HG03575 (cell line): Measurements from ENCODE around the gene MCOLN1.

Experiments
- ATAC-seq: cut with Tn5 transposase; IDR thresholded peaks from one replicate; pipeline ENCODE4 v1.9.1; 2021; ENCODE audit not compliant: unreplicated experiment, insufficient number of reproducible peaks, low FRiP score; ENCODE audit errors: extremely low read depth

Gene MCOLN1

DNA sequence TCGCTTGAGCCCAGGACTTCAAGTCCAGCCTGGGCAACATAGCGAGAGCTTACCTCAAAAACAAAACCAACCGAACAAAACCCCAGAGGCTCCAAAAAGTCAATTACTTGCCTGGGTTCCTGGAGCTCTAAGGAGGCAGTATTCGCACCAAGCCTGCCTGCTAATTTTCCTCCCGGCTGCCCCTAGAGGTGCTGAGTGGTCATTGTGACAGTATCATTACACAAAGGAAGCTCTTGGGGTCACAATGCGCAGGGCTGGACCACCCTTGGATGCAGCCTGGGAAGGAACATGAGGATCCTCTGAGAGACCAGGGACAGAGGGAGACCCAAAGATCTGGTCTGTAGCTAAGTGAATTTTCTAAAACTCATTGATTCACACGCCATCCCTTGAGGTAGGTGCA is 25.1 kb upstream of the MCOLN1 start:
- ATAC-seq, result no peak

DNA sequence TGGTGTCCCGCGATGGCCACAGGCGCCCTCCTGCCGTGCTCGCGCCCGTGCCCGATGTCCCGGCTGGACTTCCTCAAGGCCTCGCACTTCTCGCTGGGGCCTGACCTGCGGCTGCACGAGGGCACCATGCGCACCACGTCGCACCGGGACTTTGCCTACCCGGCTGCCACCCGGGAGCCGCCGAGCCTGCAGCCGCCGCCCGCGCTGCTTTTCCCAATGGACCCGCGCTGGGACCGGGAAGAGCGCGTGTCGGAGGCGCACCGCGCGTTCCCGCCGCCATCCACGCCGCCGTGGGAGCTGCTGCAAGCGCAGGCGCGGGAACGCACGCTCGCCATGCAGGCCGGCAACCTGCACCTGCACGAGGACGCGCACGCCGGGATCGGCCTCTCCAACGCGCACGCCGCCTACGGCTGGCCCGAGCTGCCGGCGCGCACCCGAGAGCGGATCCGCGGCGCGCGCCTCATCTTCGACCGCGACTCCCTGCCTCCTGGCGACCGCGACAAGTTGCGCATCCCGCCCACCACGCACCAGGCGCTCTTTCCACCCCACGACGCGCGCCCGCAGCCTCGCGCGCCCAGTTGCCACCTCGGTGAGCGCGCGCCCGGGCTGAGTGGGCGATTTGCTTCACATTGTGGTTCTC is 21.5 kb upstream of the MCOLN1 start:
- ATAC-seq, result no peak

DNA sequence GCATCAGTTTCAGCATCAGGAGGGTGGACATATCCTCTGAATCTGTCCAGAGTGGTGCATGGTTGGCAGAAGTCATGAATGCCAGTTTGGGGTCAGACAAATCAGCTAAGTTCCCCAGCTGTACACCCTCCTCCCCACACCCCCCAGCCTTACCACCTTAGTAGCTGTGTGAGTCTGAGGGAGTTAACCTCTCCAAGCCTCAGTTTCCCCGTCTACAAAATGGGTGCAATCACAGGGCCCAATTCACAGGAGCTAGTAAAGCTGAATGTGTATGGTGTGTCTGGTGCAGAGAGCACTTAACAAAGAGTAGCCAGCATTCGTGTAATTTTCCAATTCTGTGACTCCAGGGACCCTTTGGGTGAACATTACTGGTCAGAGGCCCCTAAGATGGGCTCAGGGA is 19.9 kb upstream of the MCOLN1 start:
- no peak for ATAC-seq

DNA sequence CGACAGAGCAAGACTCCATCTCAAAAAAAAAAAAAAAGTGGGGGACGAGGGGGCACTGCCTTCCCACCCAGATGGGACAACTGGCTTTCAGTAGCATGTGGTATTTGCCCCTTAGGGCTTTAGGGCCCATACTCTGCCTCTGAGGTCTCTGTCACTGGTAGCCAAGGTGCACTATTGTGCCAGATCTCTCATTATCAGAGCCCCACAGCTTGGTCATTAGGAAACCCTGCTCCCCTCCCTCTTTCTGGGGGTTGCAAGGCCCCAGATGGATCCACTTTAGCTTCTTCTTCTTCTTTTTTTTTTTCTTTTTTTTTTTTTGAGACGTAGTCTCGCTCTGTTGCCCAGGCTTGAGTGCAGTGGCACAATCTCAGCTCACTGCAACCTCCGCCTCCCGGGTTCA is 17.7 kb upstream of the MCOLN1 start:
- ATAC-seq, result no peak

DNA sequence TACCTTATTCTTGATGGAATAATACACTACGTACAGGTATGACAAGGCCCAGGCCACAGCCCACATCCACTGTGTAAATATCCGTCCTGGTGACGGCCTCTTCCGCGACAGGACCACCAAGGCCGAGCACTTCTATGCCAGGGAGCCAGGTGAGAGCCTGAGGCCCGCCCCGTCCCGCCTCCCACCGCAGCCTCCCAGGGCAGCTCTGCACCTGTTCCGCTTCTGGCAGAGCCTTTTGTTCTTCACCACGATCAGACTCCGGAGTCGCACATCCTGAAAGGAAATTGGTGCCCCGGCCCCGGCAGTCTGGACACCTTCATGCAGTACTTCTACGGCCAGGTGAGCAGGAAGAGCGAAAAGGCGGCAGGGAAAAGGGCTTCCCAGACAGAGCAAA is 17.1 kb upstream of the MCOLN1 start:
- no peak for ATAC-seq

DNA sequence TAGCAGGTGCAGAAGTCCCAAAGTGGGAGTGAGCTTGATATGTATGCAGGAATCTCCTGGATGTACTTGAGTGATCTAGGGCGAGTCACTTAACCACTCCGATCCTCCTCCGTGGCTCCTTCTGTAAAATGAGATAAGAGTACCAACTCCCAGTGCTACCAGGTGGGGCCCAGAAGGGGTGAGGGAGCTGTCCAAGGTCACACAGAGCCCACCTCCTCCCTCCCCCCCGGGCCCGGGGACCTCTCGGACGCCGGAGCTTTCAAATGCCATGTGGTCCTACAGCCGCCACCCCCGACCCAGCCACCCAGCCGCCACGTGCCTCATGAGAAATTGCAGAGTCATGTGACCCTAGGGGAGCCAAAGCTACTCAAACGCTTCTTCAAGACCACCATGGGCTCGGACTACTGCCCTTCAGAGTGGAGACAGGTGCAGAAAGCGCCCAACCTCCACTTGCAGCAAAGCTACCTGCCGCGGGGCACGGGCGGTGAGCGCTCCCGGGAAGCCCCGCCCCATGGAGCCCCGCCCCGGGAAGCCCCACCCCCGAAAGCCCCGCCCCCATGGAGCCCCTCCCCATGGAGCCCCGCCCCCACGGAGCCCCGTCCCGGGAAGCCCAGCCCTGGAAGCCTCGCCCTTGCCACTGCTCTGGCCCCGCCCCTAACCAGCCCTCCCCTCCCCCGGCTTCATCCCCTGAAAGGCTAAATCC is 16.6 kb upstream of the MCOLN1 start:
- no peak for ATAC-seq

DNA sequence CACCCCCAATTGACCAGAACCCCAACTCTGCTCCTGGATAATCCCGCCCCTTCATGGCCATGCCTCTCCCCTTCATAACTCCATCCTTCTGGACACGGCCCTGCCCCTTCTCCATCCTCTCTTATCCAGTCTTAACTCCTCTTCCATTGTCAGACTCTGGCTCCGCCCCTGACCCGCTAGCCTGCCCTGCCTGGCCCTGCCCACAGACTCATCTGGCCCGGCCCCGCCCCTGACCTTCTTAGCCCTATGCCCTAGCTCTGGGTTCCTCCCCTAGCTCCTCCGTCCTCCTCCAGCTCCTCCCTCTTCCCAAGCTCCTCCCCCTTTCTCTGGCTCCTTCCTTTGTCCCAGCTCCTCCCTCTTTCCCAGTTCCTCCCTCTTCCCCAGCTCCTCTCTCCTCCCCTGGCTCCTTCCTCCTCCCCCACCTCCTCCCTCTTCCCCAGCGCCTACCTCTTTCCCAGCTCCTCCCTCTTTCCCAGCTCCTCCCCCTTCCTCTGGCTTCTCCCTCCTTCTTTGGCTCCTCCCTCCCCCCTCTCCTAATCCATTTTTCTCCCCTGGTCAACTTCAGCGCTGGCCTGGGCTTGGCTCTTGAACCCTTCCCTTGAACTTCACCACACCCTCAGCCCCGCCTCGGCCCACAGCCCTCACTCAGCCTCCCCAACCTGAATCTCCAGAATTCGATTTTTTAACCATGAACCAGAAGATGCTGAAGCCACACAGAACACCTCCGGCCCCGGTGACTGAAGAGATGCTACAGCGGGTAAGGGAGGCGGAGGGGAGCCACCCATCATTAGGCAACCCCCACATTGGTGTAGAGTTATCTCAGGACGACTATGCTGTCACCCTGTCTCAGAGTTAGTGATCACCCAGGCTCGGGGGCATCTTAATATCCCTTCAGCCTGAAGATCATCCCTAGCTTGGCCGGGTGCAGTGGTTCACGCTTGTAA is 15.8 kb upstream of the MCOLN1 start:
- no peak for ATAC-seq

DNA sequence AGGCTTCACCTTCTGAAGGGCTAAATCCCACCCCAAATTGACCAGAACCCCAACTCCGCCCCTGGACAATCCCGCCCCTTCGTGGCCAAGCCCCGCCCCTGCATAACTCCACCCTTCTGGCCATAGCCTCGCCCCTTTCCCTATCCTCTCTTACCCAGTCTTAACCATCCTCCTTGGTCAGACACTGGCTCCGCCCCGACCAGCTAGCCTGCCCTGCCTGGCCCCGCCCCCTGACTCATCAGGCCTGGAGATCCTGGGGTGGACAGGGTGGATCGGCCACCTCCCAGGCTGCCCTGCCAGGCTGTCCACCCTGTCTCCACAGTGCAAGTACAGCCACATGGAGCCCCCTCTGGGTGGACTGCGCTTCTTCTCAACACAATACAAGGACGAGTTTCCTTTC is 14.5 kb upstream of the MCOLN1 start:
- no peak for ATAC-seq

DNA sequence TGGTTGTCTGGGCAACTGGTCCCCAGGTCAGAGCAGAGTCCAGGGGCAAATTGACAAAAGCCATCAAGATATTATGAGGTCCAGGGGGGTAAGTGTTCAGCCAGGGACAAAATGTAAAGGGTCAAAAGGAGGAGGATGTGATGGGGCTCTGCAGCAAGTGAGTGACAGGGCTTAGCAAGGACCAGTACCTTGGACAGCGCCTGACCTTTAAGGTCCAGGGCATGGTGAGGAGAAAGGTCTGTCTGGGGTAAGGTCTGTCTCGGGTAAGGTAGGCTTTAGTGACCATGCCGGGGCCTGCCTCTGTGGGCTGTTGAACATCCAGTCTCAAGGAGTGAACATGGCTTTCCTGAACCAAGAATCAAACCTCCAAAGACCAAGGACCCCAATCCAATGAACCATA is 12.8 kb upstream of the MCOLN1 start:
- ATAC-seq, result no peak

DNA sequence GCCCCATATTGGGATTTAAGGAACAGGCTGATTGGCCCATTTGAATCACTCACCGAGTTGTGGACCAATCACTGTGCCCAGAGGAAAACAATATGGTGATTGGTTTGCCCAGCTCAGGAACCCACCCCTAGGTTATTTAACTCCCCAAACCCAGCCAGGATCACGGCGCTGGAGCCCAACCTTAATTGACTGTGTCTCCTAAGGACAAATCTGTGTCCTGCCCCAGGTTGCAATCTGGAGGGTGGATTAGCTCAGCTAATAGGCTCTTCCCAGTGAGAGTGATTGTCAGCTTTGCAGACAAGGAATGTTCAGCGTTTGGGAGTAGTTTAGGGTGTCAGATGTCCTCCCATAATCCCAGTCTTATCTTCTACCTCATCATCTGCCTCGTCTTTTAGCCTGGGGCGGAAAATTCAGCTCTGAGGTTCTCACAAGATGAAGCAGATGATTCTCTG is 10.0 kb upstream of the MCOLN1 start:
- ATAC-seq, result no peak

DNA sequence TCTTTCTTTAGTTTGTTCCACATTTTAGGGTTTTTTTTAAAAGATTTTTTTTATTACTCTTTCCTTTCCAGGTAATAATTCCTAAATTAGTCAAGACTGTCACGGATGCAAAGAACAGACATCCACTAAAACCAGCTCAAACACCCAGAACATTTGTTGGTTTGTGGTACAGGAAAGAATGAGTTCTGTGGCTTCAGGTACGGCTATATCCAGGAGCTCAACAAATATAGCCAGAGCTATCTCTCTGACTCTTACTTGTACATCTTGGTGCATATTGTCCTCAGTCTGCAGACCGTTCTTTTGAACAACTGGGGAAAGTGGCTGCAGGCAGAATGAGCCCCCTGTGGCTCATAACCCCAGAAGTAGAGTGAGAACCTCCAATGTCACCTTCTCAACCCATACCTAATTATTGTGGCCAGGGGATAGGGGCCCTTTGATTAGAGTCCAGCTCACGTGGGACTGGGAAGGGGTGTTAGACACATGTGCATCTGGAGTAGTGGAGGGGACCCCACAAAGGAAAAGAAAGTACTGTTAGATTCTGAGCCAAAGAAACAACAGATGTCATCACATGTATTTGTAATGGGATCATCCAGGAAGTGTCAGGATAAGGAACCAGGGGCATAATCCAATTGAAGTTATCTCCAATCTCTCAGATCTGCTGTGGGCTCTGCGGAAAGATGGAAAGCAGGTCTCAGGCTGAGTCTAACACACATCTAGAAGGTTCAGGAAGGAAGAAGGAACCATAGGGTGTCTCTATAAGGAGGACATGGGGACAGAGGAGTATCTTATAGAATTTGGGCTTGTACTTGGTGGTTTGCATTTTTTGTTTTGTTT is 8.4 kb upstream of the MCOLN1 start:
- no peak for ATAC-seq

DNA sequence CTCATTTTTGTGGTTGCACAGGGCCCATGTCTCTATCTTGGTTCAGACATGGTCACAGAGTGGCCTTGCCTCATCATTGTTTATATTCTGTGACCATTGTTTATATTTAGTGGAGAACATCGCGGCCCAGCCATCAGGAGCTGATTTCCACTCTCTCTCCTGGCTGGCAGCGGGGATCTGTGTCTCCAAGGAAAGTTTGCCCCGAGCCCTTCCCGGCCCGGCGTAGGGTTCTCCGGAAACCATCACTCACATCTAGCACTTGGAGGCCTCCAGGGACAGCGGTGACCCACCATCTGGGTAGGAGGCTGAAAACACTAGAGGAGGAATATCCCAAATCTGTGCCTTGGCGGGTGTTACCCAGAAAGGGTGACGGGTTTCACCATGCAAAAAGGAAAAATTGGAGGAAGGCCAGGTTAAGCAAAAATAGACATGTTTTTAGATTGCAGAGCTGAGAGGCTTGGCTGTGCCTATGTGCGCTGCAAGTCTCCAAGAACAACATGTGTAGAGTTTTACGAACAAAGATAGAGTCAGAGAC is 7.2 kb upstream of the MCOLN1 start:
- ATAC-seq, result no peak

DNA sequence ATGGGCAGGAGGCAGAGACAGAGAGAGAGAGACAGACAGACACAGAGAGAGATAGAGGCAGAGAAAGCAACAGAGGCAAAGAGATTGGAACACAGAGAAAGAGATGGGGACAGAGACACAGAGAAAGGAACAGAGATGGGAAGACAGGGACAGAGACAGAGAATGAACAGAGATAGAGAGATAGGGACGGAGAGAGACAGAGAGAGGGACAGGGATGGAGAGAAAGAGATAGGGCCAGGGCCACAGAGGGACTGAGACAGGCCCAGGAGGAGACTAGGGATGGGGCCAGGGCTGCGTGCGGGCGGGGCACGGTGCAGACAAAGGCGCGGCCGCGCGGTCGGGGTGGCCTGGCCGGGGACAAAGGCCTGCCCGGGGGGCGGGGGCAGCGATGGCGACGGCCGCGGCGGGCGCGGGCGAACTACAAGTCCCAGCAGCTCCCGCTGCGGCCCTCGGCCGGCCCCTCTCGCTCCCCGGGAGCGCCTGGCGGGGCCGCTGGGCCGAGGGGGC is 6.7 kb upstream of the MCOLN1 start, which contains the start of gene ZNF358:
ZNF358 (plus strand) TSS at position 459 of the 507 bp plus-strand sequence. CDS start 3,140 bp downstream, outside the sequence.
- ATAC-seq, result no peak

DNA sequence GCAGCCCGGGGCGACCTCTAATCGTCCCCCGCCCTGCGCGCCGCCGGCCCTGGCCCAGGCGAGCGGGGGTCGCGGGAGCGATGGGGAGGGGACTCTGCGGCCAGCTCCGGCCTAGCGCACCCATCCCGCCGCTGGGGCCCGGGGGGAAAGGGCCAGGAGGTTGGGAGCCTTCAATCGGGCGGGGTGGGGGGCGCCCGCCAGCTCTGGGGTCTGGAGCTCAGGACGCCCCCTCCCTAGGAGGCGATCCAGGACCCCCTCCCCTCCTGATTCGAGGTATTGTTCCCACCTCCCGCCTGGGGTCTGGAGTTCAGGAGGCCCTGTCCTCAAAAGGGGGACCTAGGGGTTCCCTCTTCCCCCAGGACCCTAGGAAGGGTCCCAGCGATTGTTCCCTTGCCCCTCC is 6.1 kb upstream of the MCOLN1 start:
- no peak for ATAC-seq

DNA sequence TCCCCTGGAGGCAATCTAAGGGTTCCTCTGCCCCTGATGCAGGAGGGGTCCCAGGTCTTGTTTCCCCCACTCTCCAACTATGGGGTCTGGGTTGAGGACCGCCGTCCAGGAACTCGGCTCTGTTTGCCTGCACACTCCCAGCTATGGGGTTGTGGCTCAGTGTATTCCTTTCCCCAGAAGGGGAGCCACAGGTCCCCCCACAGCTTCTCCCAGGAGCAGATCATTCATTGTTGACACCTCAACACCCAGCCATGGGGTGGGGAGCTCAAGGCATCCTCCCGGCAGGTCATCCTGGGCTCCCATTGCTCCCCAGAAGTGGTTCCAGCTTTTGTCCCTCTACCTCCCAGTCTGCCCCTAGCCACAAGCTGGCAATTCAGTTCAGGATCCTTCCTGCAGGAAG is 5.5 kb upstream of the MCOLN1 start:
- ATAC-seq, result no peak

DNA sequence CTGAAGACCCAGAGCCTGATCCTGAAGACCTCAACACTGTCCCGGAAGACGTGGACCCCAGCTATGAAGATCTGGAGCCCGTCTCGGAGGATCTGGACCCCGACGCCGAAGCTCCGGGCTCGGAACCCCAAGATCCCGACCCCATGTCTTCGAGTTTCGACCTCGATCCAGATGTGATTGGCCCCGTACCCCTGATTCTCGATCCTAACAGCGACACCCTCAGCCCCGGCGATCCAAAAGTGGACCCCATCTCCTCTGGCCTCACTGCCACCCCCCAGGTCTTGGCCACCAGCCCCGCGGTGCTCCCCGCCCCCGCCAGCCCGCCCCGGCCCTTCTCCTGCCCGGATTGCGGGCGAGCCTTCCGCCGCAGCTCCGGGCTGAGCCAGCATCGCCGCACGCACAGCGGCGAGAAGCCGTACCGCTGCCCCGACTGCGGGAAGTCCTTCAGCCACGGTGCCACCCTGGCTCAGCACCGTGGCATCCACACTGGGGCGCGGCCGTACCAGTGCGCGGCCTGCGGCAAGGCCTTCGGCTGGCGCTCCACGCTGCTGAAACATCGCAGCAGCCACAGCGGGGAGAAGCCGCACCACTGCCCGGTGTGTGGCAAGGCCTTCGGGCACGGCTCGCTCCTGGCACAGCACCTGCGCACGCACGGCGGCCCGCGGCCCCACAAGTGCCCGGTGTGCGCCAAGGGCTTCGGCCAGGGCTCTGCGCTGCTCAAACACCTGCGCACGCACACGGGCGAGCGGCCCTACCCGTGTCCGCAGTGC is 2.9 kb upstream of the MCOLN1 start:
- ATAC-seq, result no peak

DNA sequence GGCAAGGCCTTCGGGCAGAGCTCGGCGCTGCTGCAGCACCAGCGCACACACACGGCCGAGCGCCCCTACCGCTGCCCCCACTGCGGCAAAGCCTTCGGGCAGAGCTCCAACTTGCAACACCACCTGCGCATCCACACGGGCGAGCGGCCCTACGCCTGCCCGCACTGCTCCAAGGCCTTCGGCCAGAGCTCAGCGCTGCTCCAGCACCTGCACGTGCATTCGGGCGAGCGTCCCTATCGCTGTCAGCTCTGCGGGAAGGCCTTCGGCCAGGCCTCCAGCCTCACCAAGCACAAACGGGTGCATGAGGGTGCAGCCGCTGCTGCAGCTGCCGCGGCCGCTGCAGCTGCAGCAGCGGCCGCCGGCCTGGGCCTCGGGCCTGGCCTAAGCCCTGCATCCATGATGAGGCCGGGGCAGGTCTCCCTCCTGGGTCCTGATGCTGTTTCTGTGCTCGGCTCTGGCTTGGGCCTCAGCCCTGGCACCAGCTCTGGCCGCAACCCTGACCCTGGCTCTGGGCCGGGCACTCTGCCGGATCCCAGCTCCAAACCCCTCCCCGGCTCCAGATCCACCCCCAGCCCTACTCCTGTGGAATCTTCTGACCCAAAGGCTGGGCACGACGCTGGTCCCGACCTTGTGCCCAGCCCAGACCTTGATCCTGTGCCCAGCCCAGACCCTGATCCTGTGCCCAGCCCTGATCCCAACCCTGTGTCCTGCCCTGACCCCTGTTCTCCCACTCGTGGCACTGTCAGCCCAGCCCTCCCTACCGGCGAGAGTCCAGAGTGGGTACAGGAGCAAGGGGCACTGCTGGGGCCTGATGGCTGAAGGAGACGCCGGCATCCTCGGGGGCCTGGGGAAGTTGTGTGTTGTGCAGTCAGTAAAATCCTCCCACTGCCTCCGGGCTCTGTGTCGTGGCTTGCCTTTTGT is 2.0 kb upstream of the MCOLN1 start:
- no peak for ATAC-seq
